Measurements from ENCODE around the gene MORN1.

GRCh38 chr1:2328676-2329455, 62.5 kb downstream of the MORN1 start:
- TF ChIP-seq MAX (CRISPR knock-in tag; IDR thresholded peaks at IDR 0.05) (no peak), CTCF (IDR thresholded peaks at IDR 0.05 in 2 of 3, conservative IDR thresholded peaks at IDR 0.05 in 1 of 3; ENCODE audit: insufficient read depth in 2 of 3, low read depth in 1 of 3, low read length in 3 of 3) (no peak), SMAD4 (CRISPR knock-in tag; conservative IDR thresholded peaks at IDR 0.05) (no peak), POLR2A (conservative IDR thresholded peaks at IDR 0.05) (no peak), PHB2 (IDR thresholded peaks at IDR 0.05; ENCODE audit: low read depth) (no peak), SRF (CRISPR knock-in tag; IDR thresholded peaks at IDR 0.05) (no peak), GABPB1 (CRISPR knock-in tag; IDR thresholded peaks at IDR 0.05) (no peak), CEBPZ (IDR thresholded peaks at IDR 0.05; ENCODE audit: borderline replicate concordance, low read depth, low read length) (no peak), RFX1 (IDR thresholded peaks at IDR 0.05) (no peak), ZNF274 (IDR thresholded peaks at IDR 0.05; ENCODE audit: borderline replicate concordance, low read depth, low read length) (no peak), HBP1 (CRISPR knock-in tag; IDR thresholded peaks at IDR 0.05) (no peak)

Measured in K562 (cell line).